GM23338 (cell line): ENCODE results near the gene HTR1D. TPM values are rescaled to one million over a fixed set of nuclear protein-coding genes. Genes with fewer than 3 reads are reported as not detected.

Source experiments
- ATAC-seq: fragments of 200-7000 bp; cut with Tn5 transposase; 3 replicates; pipeline ENCODE4 v1.9.1; 2020
- DNase-seq: peaks from one replicate; pipeline ENCODE4 v3.0.0-alpha.2; 2015; ENCODE audit warnings: low spot score
- H2AFZ ChIP-seq: fragments of 200-600 bp; sonication (generic); 2 replicates; pipeline ENCODE4 v1.8.0; 2016; ENCODE audit warnings: antibody characterized with exemption, mild to moderate bottlenecking, moderate library complexity
- H3F3A ChIP-seq: fragments of 200-600 bp; sonication (generic); replicated peaks from 2 replicates; pipeline ENCODE4 v1.8.0; 2017; ENCODE audit warnings: antibody characterized with exemption, mixed run types, low read depth
- H3K27ac ChIP-seq: fragments of 200-600 bp; sonication (generic); 2 replicates; pipeline ENCODE4 v1.6.1; 2016; ENCODE audit warnings: low read depth
- H3K27me3 ChIP-seq: fragments of 200-600 bp; sonication (generic); 2 replicates; pipeline ENCODE4 v1.8.0; 2016; ENCODE audit warnings: mild to moderate bottlenecking, mixed run types, moderate library complexity; ENCODE audit not compliant: insufficient read depth
- H3K36me3 ChIP-seq: fragments of 200-600 bp; sonication (generic); 2 replicates; pipeline ENCODE4 v1.8.0; 2016; ENCODE audit warnings: mild to moderate bottlenecking; ENCODE audit not compliant: insufficient read depth
- H3K4me1 ChIP-seq: fragments of 200-600 bp; sonication (generic); 2 replicates; pipeline ENCODE4 v1.8.0; 2016; ENCODE audit warnings: mild to moderate bottlenecking, moderate library complexity; ENCODE audit not compliant: insufficient read depth
- H3K4me2 ChIP-seq: fragments of 200-600 bp; sonication (generic); 2 replicates; pipeline ENCODE4 v1.7.1; 2017; ENCODE audit warnings: mixed run types
- H3K4me3 ChIP-seq: fragments of 200-600 bp; sonication (generic); 2 replicates; pipeline ENCODE4 v1.6.1; 2016; ENCODE audit warnings: mixed run types
- H3K79me2 ChIP-seq: fragments of 200-600 bp; sonication (generic); replicated peaks from 2 replicates; pipeline ENCODE4 v1.8.0; 2017; ENCODE audit warnings: mild to moderate bottlenecking; ENCODE audit not compliant: insufficient read depth
- H3K9me2 ChIP-seq: fragments of 200-600 bp; sonication (generic); 2 replicates; pipeline ENCODE4 v1.8.0; 2017; ENCODE audit not compliant: insufficient read depth
- H4K20me1 ChIP-seq: fragments of 200-600 bp; sonication (generic); replicated peaks from 2 replicates; pipeline ENCODE4 v1.8.0; 2017; ENCODE audit warnings: mild to moderate bottlenecking; ENCODE audit not compliant: insufficient read depth
- H3K27ac Mint-ChIP-seq: 2 replicates; pipeline ENCODE4 v1.8.0; 2020; ENCODE audit warnings: inconsistent platforms, mild to moderate bottlenecking, moderate library complexity, mixed read lengths
- H3K27me3 Mint-ChIP-seq: 3 replicates; pipeline ENCODE4 v1.8.0; 2022; ENCODE audit warnings: low read depth, mild to moderate bottlenecking, moderate library complexity, mixed read lengths, inconsistent platforms; ENCODE audit not compliant: insufficient read depth, poor library complexity
- H3K36me3 Mint-ChIP-seq: 3 replicates; pipeline ENCODE4 v1.8.0; 2021; ENCODE audit warnings: low read depth, mild to moderate bottlenecking, inconsistent platforms, moderate library complexity, mixed read lengths
- H3K4me1 Mint-ChIP-seq: 3 replicates; pipeline ENCODE4 v1.8.0; 2020; ENCODE audit warnings: mild to moderate bottlenecking, inconsistent platforms, mixed read lengths
- H3K4me3 Mint-ChIP-seq: 3 replicates; pipeline ENCODE4 v1.8.0; 2021; ENCODE audit warnings: moderate library complexity, mild to moderate bottlenecking, inconsistent platforms, mixed read lengths
- H3K9me3 Mint-ChIP-seq: 3 replicates; pipeline ENCODE4 v1.8.0; 2020; ENCODE audit warnings: moderate library complexity, mild to moderate bottlenecking, inconsistent platforms, mixed read lengths
- CREB1 ChIP-seq: fragments of 250-450 bp; sonication (Bioruptor Pico); IDR thresholded peaks from 2 replicates; pipeline ENCODE4 v1.5.0; 2020; ENCODE audit warnings: low read depth, mild to moderate bottlenecking, moderate library complexity
- CTCF ChIP-seq, 2 experiments: fragments of 200-600 bp in 1 of 2; sonication (generic) in 1 of 2; conservative IDR thresholded peaks; 2 replicates each; pipeline versions ENCODE4 v1.5.1 to v1.6.1; 2016 to 2017; ENCODE audit warnings: antibody characterized with exemption in 2 of 2, low read depth in 2 of 2, mild to moderate bottlenecking in 2 of 2, moderate library complexity in 1 of 2
- ETS1 ChIP-seq: IDR thresholded peaks from 2 replicates; pipeline ENCODE4 v1.6.1; 2016; ENCODE audit warnings: antibody characterized with exemption
- EZH2 ChIP-seq: fragments of 200-600 bp; sonication (generic); IDR thresholded peaks from one replicate; pipeline ENCODE4 v1.8.0; 2017; ENCODE audit warnings: antibody characterized with exemption, mild to moderate bottlenecking, low read depth; ENCODE audit not compliant: unreplicated experiment
- EZH2phosphoT487 ChIP-seq: fragments of 200-600 bp; sonication (generic); IDR thresholded peaks from one replicate; pipeline ENCODE4 v1.8.1; 2018; ENCODE audit warnings: antibody characterized with exemption; ENCODE audit not compliant: unreplicated experiment
- JUNB ChIP-seq: IDR thresholded peaks from one replicate; pipeline ENCODE4 v1.6.1; 2016; ENCODE audit warnings: antibody characterized with exemption; ENCODE audit not compliant: unreplicated experiment
- NANOG ChIP-seq: IDR thresholded peaks from 2 replicates; pipeline ENCODE4 v1.6.1; 2016; ENCODE audit warnings: antibody characterized with exemption, borderline replicate concordance
- POLR2AphosphoS5 ChIP-seq: IDR thresholded peaks from 2 replicates; pipeline ENCODE4 v1.6.1; 2016; ENCODE audit warnings: antibody characterized with exemption, low read depth
- REST ChIP-seq: IDR thresholded peaks from one replicate; pipeline ENCODE4 v1.6.1; 2018; ENCODE audit warnings: antibody characterized with exemption; ENCODE audit not compliant: unreplicated experiment
- STAT1 ChIP-seq: IDR thresholded peaks from one replicate; pipeline ENCODE4 v1.6.1; 2016; ENCODE audit warnings: antibody characterized with exemption; ENCODE audit not compliant: unreplicated experiment
- ZNF114 ChIP-seq: fragments of 250-450 bp; sonication (Bioruptor Pico); IDR thresholded peaks from 2 replicates; pipeline ENCODE4 v1.5.0; 2020; ENCODE audit warnings: mild to moderate bottlenecking, moderate library complexity
- ZNF331 ChIP-seq: fragments of 250-450 bp; sonication (Bioruptor Pico); IDR thresholded peaks from 2 replicates; pipeline ENCODE4 v1.5.0; 2020; ENCODE audit warnings: low read depth, mild to moderate bottlenecking, moderate library complexity
- ZNF462 ChIP-seq: fragments of 250-450 bp; sonication (Bioruptor Pico); IDR thresholded peaks from 2 replicates; pipeline ENCODE4 v1.5.0; 2020; ENCODE audit warnings: mild to moderate bottlenecking, moderate library complexity
- polyA plus RNA-seq: library from polyadenylated mRNA; unstranded; fragments of >200 nt; fragmentation: Nextera tagmentation; extraction: Ambion mirVana; gene quantifications from 2 replicates; pipeline ENCODE4 v1.2.1, GENCODE V29; 2016
- total RNA-seq: library from RNA; depleted of rRNA; stranded (reverse); fragments of >200 nt; shearing (Covaris generic); gene quantifications from 2 replicates; pipeline ENCODE4 v1.2.3, GENCODE V29; 2014

HTR1D gene
- total and polyA plus RNA-seq, 2 experiments from 2014 or later: 2.4 to 4.1 TPM

GRCh38 chr1:23150742-23151141, 66.6 kb downstream of the HTR1D start:
- H3K27me3 Mint-ChIP-seq: no peaks in the 10 kb centered on the region

More at GRCh38 chr1:23150742-23151141, 66.6 kb downstream of the HTR1D start:
- no peaks in the 10 kb centered on the region for H3K36me3 ChIP-seq
- TF ChIP-seq EZH2phosphoT487 (no peak), CREB1 (CRISPR knock-in tag) (no peak), CTCF (conservative IDR thresholded peaks at IDR 0.05; ENCODE audit: low read depth in 2 of 2) (no peak), JUNB (no peak), ETS1 (no peak), NANOG (no peak), STAT1 (no peak), EZH2 (no peak), REST (no peak), ZNF462 (no peak), POLR2AphosphoS5 (no peak), ZNF114 (no peak), ZNF331 (no peak)
- no peak overlapping the region for H3K4me2 ChIP-seq
- H3F3A ChIP-seq: no peaks in the 10 kb centered on the region
- H3K9me3 Mint-ChIP-seq: no peaks in the 10 kb centered on the region
- no peaks in the 10 kb centered on the region for H3K36me3 Mint-ChIP-seq
- ATAC-seq (no peak), DNase-seq (no peak)
- no peak overlapping the region for H3K27ac Mint-ChIP-seq
- H2AFZ ChIP-seq: no peak overlapping the region
- peaks cover 54% of the 10 kb centered on the region for H4K20me1 ChIP-seq
- H3K4me1 ChIP-seq: peaks cover 6% of the 10 kb centered on the region
- H3K9me2 ChIP-seq: no peaks in the 10 kb centered on the region
- no peak overlapping the region for H3K4me3 Mint-ChIP-seq
- no peak overlapping the region for H3K27ac ChIP-seq
- H3K4me3 ChIP-seq: no peak overlapping the region
- peaks cover 99% of the 10 kb centered on the region for H3K79me2 ChIP-seq
- H3K27me3 ChIP-seq: no peaks in the 10 kb centered on the region
- H3K4me1 Mint-ChIP-seq: peaks cover 15% of the 10 kb centered on the region
